IPS DF 4.7 (cell line): ENCODE measurements around the gene ZNF48.

ENCODE experiments used
- DNase-seq: peaks from one replicate; pipeline ENCODE4 v3.0.0-alpha.2; 2013; ENCODE audit warnings: low spot score; ENCODE audit errors: extremely low read depth

The ZNF48 gene

GRCh38 chr16:30407102-30407803 lies 12.0 kb downstream of the ZNF48 start, which contains the start of gene ZNF771:
TSS of gene ZNF771 (plus strand) at chr16:30407606. CDS start at chr16:30408054, 448 bp downstream.
- no peak for DNase-seq

GRCh38 chr16:30407804-30408534 lies 12.7 kb downstream of the ZNF48 start:
- no peak for DNase-seq

GRCh38 chr16:30409125-30410060 lies 14.2 kb downstream of the ZNF48 start:
- peak; percentile 78 for DNase-seq

- no peak for DNase-seq
Observed at GRCh38 chr16:30413112-30413806, 18.0 kb downstream of the ZNF48 start.

- no peak for DNase-seq
Observed at GRCh38 chr16:30414159-30414558, 18.9 kb downstream of the ZNF48 start.

GRCh38 chr16:30416047-30416603 lies 20.9 kb downstream of the ZNF48 start:
- DNase-seq, result no peak

GRCh38 chr16:30416624-30417528 lies 21.7 kb downstream of the ZNF48 start:
- DNase-seq, result no peak

GRCh38 chr16:30417529-30418349 lies 22.5 kb downstream of the ZNF48 start:
- peak; percentile 83 for DNase-seq

- no peak for DNase-seq
Observed at GRCh38 chr16:30418350-30419181, 23.3 kb downstream of the ZNF48 start.

- DNase-seq, result no peak
Observed at GRCh38 chr16:30421010-30421409, 25.8 kb downstream of the ZNF48 start.

- DNase-seq, result no peak
Observed at GRCh38 chr16:30428055-30428454, 32.8 kb downstream of the ZNF48 start.

GRCh38 chr16:30429418-30429677 lies 34.1 kb downstream of the ZNF48 start:
- DNase-seq, result no peak

GRCh38 chr16:30429678-30430427 lies 34.6 kb downstream of the ZNF48 start, which contains the start of gene DCTPP1:
TSS of gene DCTPP1 (minus strand) at chr16:30430030. CDS start at chr16:30429980, 50 bp downstream.
- DNase-seq, result peak; percentile 99

GRCh38 chr16:30430428-30430970 lies 35.3 kb downstream of the ZNF48 start:
- no peak for DNase-seq

GRCh38 chr16:30434852-30435251 lies 39.6 kb downstream of the ZNF48 start:
- no peak for DNase-seq

- no peak for DNase-seq
Observed at GRCh38 chr16:30437511-30438046, 42.4 kb downstream of the ZNF48 start.

GRCh38 chr16:30438835-30439234 lies 43.6 kb downstream of the ZNF48 start:
- DNase-seq, result no peak
